ENCODE measurements around the gene DLG3.
A peak's percentile ranks its signal among the peaks of the same experiment; 100 is the strongest.

The DLG3 gene

GRCh38 chrX:70439016-70439415 lies 5.6 kb upstream of the DLG3 start:
- DNase-seq (ENCODE audit: low read depth) = no peak
- H3K4me3 ChIP-seq (ENCODE audit: low read length) = no peak overlapping the region
- peaks cover 15% of the 10 kb centered on the region for H3K27me3 ChIP-seq (replicated peaks; ENCODE audit: control insufficient read depth, insufficient read depth, low read length)
- H3K4me1 ChIP-seq (ENCODE audit: control insufficient read depth, insufficient read depth, low read length) = no peaks in the 10 kb centered on the region
- H3K36me3 ChIP-seq (ENCODE audit: control insufficient read depth, insufficient read depth, low read length, severe bottlenecking) = no peaks in the 10 kb centered on the region
- H3K9ac ChIP-seq (ENCODE audit: low read length) = no peak overlapping the region
- no peaks in the 10 kb centered on the region for H3K9me3 ChIP-seq (ENCODE audit: control insufficient read depth, low read length)

GRCh38 chrX:70442224-70442623 lies 2.4 kb upstream of the DLG3 start:
- peaks cover 32% of the 10 kb centered on the region for H3K27me3 ChIP-seq (replicated peaks; ENCODE audit: control insufficient read depth, insufficient read depth, low read length)

GRCh38 chrX:70444946-70445656 lies 466 bp downstream of the DLG3 start:
- Histone ChIP-seq H3K27me3 (replicated peaks; ENCODE audit: control insufficient read depth, insufficient read depth, low read length) (peaks cover 45% of the 10 kb centered on the region), H3K9ac (ENCODE audit: low read length) (no peak overlapping the region), H3K4me3 (ENCODE audit: low read length) (no peak overlapping the region), H3K9me3 (ENCODE audit: control insufficient read depth, low read length) (no peaks in the 10 kb centered on the region), H3K36me3 (ENCODE audit: control insufficient read depth, insufficient read depth, low read length, severe bottlenecking) (no peaks in the 10 kb centered on the region), H3K4me1 (ENCODE audit: control insufficient read depth, insufficient read depth, low read length) (no peaks in the 10 kb centered on the region)
- no peak for DNase-seq (ENCODE audit: low read depth)

More at GRCh38 chrX:70442224-70442623, 2.4 kb upstream of the DLG3 start:
- Histone ChIP-seq H3K9me3 (ENCODE audit: control insufficient read depth, low read length) (no peaks in the 10 kb centered on the region), H3K9ac (ENCODE audit: low read length) (no peak overlapping the region), H3K4me3 (ENCODE audit: low read length) (no peak overlapping the region), H3K4me1 (ENCODE audit: control insufficient read depth, insufficient read depth, low read length) (no peaks in the 10 kb centered on the region), H3K36me3 (ENCODE audit: control insufficient read depth, insufficient read depth, low read length, severe bottlenecking) (no peaks in the 10 kb centered on the region)
- DNase-seq (ENCODE audit: low read depth) = no peak

GRCh38 chrX:70445951-70446350 lies 1.3 kb downstream of the DLG3 start:
- Histone ChIP-seq H3K4me1 (ENCODE audit: control insufficient read depth, insufficient read depth, low read length) (no peaks in the 10 kb centered on the region), H3K27me3 (replicated peaks; ENCODE audit: control insufficient read depth, insufficient read depth, low read length) (peaks cover 52% of the 10 kb centered on the region), H3K4me3 (ENCODE audit: low read length) (no peak overlapping the region), H3K9me3 (ENCODE audit: control insufficient read depth, low read length) (no peaks in the 10 kb centered on the region), H3K36me3 (ENCODE audit: control insufficient read depth, insufficient read depth, low read length, severe bottlenecking) (no peaks in the 10 kb centered on the region), H3K9ac (ENCODE audit: low read length) (no peak overlapping the region)
- no peak for DNase-seq (ENCODE audit: low read depth)

- H3K9me3 ChIP-seq (ENCODE audit: control insufficient read depth, low read length) = no peaks in the 10 kb centered on the region
- H3K4me3 ChIP-seq (ENCODE audit: low read length) = no peak overlapping the region
- H3K9ac ChIP-seq (ENCODE audit: low read length) = no peak overlapping the region
- H3K27me3 ChIP-seq (replicated peaks; ENCODE audit: control insufficient read depth, insufficient read depth, low read length) = peaks cover 52% of the 10 kb centered on the region
- no peaks in the 10 kb centered on the region for H3K36me3 ChIP-seq (ENCODE audit: control insufficient read depth, insufficient read depth, low read length, severe bottlenecking)
- DNase-seq (ENCODE audit: low read depth) = no peak
- H3K4me1 ChIP-seq (ENCODE audit: control insufficient read depth, insufficient read depth, low read length) = no peaks in the 10 kb centered on the region
Measured at GRCh38 chrX:70446380-70447350, 2.0 kb downstream of the DLG3 start.

- Histone ChIP-seq H3K9me3 (ENCODE audit: control insufficient read depth, low read length) (no peaks in the 10 kb centered on the region), H3K9ac (ENCODE audit: low read length) (no peak overlapping the region), H3K4me1 (ENCODE audit: control insufficient read depth, insufficient read depth, low read length) (no peaks in the 10 kb centered on the region), H3K36me3 (ENCODE audit: control insufficient read depth, insufficient read depth, low read length, severe bottlenecking) (no peaks in the 10 kb centered on the region), H3K27me3 (replicated peaks; ENCODE audit: control insufficient read depth, insufficient read depth, low read length) (peaks cover 39% of the 10 kb centered on the region), H3K4me3 (ENCODE audit: low read length) (no peak overlapping the region)
- no peak for DNase-seq (ENCODE audit: low read depth)
Measured at GRCh38 chrX:70449457-70449966, 4.9 kb downstream of the DLG3 start.

GRCh38 chrX:70452143-70452733 lies 7.6 kb downstream of the DLG3 start:
- H3K9ac ChIP-seq (ENCODE audit: low read length) = peak overlapping the region; percentile 60
- peak; percentile 72 for DNase-seq (ENCODE audit: low read depth)
- no peaks in the 10 kb centered on the region for H3K36me3 ChIP-seq (ENCODE audit: control insufficient read depth, insufficient read depth, low read length, severe bottlenecking)

GRCh38 chrX:70453024-70453618 lies 8.5 kb downstream of the DLG3 start:
- no peaks in the 10 kb centered on the region for H3K9me3 ChIP-seq (ENCODE audit: control insufficient read depth, low read length)
- H3K4me3 ChIP-seq (ENCODE audit: low read length) = peak overlapping the region; percentile 81
- no peaks in the 10 kb centered on the region for H3K36me3 ChIP-seq (ENCODE audit: control insufficient read depth, insufficient read depth, low read length, severe bottlenecking)
- no peak for DNase-seq (ENCODE audit: low read depth)
- peak overlapping the region; percentile 60 for H3K9ac ChIP-seq (ENCODE audit: low read length)
- no peaks in the 10 kb centered on the region for H3K4me1 ChIP-seq (ENCODE audit: control insufficient read depth, insufficient read depth, low read length)
- H3K27me3 ChIP-seq (replicated peaks; ENCODE audit: control insufficient read depth, insufficient read depth, low read length) = peaks cover 18% of the 10 kb centered on the region

More at GRCh38 chrX:70452143-70452733, 7.6 kb downstream of the DLG3 start:
- H3K4me1 ChIP-seq (ENCODE audit: control insufficient read depth, insufficient read depth, low read length) = no peaks in the 10 kb centered on the region
- H3K27me3 ChIP-seq (replicated peaks; ENCODE audit: control insufficient read depth, insufficient read depth, low read length) = peaks cover 27% of the 10 kb centered on the region
- peak overlapping the region; percentile 81 for H3K4me3 ChIP-seq (ENCODE audit: low read length)
- H3K9me3 ChIP-seq (ENCODE audit: control insufficient read depth, low read length) = no peaks in the 10 kb centered on the region

GRCh38 chrX:70454441-70455365 lies 10.1 kb downstream of the DLG3 start:
- H3K4me1 ChIP-seq (ENCODE audit: control insufficient read depth, insufficient read depth, low read length) = no peaks in the 10 kb centered on the region
- no peaks in the 10 kb centered on the region for H3K36me3 ChIP-seq (ENCODE audit: control insufficient read depth, insufficient read depth, low read length, severe bottlenecking)
- H3K27me3 ChIP-seq (replicated peaks; ENCODE audit: control insufficient read depth, insufficient read depth, low read length) = peaks cover 14% of the 10 kb centered on the region
- H3K4me3 ChIP-seq (ENCODE audit: low read length) = peak overlapping the region; percentile 76
- H3K9ac ChIP-seq (ENCODE audit: low read length) = no peak overlapping the region
- peak; percentile 76 for DNase-seq (ENCODE audit: low read depth)
- no peaks in the 10 kb centered on the region for H3K9me3 ChIP-seq (ENCODE audit: control insufficient read depth, low read length)
